Erythroblast (primary cell): ENCODE measurements around the gene TPCN2.
"Not testable (repeated sequence)": the region's sequence is repeated elsewhere in the genome, so short reads cannot be mapped to it uniquely, and the experiment has no call there.

Source experiments
- DNase-seq, 2 experiments: peaks; one replicate each; lab custom pipeline; 2025; lab: John Stamatoyannopoulos, UW
- GATA1 ChIP-seq: IDR thresholded peaks from 2 replicates; pipeline ENCODE4 v1.6.1; 2011; ENCODE audit warnings: low read depth, mild to moderate bottlenecking, control low read depth, low read length, moderate library complexity
- POLR2A ChIP-seq: IDR thresholded peaks from 2 replicates; pipeline ENCODE4 v1.6.1; 2011; ENCODE audit warnings: mild to moderate bottlenecking, low read length

TPCN2 gene

DNA sequence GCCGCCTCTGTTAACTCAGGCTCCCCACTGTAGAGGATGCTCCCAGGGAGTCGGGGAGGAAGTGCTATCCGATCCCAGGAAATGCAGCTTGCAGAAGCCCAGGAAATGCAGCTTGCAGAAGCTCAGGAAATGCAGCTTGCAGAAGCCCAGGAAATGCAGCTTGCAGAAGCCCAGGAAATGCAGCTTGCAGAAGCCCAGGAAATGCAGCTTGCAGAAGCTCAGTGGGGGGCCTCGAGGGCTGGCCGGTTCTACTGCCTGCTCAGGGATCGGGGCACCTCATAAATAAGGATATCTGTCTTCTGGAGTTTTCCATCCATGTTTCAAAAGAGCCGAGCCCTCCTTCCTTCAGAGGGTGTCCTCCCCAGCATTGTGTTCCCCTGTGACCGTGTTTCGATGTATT lies 81.9 kb downstream of the TPCN2 start:
- TF ChIP-seq GATA1 = no peak
- no peak for TF ChIP-seq POLR2A
- no peak for DNase-seq

DNA sequence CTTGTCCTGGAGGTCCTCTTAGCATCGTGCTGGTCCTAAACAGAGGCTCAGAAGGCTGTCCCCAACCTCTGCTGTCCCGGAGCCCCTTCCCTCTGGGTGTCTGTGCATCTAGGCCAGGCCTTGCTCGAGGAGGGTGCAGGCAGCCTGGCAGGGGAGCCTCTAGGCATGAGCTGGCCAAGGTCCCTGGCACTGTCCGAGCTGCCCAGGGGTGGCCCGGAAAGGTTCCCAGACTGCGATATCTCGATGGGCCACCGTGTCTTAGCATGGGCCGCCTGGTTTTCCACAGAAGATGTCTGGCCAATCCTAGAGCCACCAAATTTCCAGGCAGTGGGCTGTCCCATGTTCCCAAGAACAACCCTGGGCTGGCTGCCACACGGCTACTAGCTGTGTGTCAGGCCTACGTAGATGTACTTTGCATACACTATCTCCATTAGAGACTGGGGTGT lies 82.4 kb downstream of the TPCN2 start:
- no peak for TF ChIP-seq POLR2A
- DNase-seq = no peak

GRCh38 chr11:69131644-69132300 lies 83.0 kb downstream of the TPCN2 start:
- no peak for DNase-seq
- TF ChIP-seq POLR2A (no peak), GATA1 (no peak)

GRCh38 chr11:69132301-69132670 lies 83.6 kb downstream of the TPCN2 start:
- TF ChIP-seq GATA1 = no peak
- TF ChIP-seq POLR2A = no peak
- DNase-seq = no peak

GRCh38 chr11:69133251-69133650 lies 84.5 kb downstream of the TPCN2 start:
- DNase-seq = no peak
- TF ChIP-seq POLR2A (no peak), GATA1 (no peak)

GRCh38 chr11:69134182-69134581 lies 85.5 kb downstream of the TPCN2 start:
- not testable (repeated sequence) for DNase-seq

- DNase-seq = no peak
These were observed 86.2 kb downstream of the TPCN2 start for GRCh38 chr11:69134957-69135356.

DNA sequence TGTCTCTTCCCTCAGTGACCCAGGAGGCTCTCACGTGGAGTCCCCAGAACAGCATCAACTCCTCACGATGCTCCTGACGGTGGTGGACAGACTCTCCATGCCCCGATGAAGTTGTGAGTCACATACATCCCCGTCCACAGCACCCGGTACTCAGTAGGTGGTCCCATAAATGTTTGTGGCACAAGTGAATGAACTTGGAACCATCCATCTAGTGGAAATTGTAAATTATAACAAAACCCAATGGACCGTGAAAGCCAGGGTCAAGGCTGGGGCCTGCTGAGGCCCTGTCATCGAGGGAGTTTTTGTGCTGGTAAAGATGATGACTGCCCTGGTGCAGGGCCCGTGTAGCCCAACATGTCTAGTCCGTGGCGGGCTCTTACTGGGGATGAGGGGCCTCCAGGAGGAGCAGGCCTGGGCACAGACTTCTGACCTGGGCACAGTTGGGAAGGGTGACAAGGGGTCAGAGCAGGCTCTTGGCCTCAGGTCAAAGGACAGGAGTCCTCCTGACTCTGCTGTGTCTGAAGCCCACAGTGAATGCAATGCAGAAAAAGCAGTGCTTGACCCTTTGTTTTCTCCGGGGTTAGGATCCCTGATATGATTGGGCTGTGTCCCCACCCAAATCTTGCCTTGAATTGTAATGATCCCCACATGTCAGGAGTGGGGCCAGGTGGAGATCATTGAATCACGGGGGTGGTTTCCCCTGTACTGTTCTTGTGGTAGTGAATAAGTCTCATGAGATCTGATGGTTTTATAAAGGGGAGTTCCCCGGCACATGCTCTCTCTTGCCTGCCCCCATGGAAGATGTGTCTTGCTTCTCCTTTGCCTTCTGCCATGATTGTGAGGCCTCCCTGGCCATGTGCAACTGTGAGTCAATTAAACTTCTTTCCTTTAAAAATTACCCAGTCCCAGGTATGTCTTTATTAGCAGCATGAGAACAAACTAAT lies 87.0 kb downstream of the TPCN2 start:
- TF ChIP-seq POLR2A (no peak), GATA1 (no peak)
- DNase-seq = no peak

More at GRCh38 chr11:69134957-69135356, 86.2 kb downstream of the TPCN2 start:
- no peak for TF ChIP-seq POLR2A
- TF ChIP-seq GATA1 = no peak

GRCh38 chr11:69136471-69136870 lies 87.7 kb downstream of the TPCN2 start:
- DNase-seq = no peak
- TF ChIP-seq POLR2A (no peak), GATA1 (no peak)

- DNase-seq = no peak
These were observed 88.6 kb downstream of the TPCN2 start for GRCh38 chr11:69137151-69137844.

GRCh38 chr11:69138265-69138664 lies 89.5 kb downstream of the TPCN2 start:
- DNase-seq = peak in 1 of 2 experiments; percentile 22
- TF ChIP-seq GATA1 (no peak), POLR2A (no peak)

More at GRCh38 chr11:69137151-69137844, 88.6 kb downstream of the TPCN2 start:
- TF ChIP-seq GATA1 (no peak), POLR2A (no peak)

DNA sequence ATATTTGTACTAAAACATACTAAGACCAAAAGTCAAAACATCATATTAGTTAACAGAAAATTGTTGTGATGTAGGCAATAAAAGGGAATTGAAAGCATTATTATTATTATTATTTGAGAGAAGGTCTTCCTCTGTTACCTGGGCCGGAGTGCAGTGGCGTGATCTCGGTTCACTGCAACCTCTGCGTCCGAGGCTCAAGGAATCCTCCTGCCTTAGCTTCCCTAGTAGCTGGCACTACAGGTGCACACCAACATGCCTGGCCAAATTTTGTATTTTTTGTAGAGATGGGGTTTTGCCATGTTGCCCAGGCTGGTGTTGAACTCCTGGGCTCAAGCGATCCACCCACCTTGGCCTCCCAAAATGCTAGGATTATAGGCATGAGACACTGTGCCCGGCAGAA lies 91.4 kb downstream of the TPCN2 start:
- not testable (repeated sequence) for DNase-seq

GRCh38 chr11:69140635-69141034 lies 91.9 kb downstream of the TPCN2 start:
- DNase-seq = no peak
- TF ChIP-seq GATA1 (no peak), POLR2A (no peak)

DNA sequence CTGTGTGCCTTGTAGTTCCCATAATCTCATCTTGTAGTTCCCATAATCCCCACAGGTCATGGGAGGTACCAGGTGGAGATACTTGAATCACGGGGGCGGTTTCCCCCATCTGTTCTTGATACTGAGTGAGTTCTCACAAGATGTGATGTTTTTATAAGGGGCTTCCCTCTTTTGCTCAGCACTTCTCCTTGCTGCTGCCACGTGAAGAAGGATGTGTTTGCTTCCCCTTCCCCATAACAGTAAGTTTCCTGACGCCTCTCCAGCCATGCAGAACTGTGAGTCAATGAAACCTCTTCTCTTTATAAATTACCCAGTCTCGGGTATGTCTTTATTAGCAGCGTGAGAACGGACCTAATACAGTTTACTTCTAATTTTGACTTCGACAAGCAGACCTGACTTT lies 93.0 kb downstream of the TPCN2 start:
- no peak for DNase-seq
- TF ChIP-seq GATA1 = no peak
- no peak for TF ChIP-seq POLR2A

- TF ChIP-seq POLR2A = no peak
- no peak for TF ChIP-seq GATA1
These were observed 94.2 kb downstream of the TPCN2 start for GRCh38 chr11:69142895-69143294.

More at GRCh38 chr11:69142895-69143294, 94.2 kb downstream of the TPCN2 start:
- no peak for DNase-seq
